RKO (cell line): Measurements from ENCODE around the gene DENND4A.

Experiments
- DNase-seq: peaks from one replicate; pipeline ENCODE4 v3.0.0-alpha.2; 2016; ENCODE audit warnings: low spot score

The DENND4A gene

GRCh38 chr15:65792138-65792987 is at the start of gene DENND4A:
TSS of gene DENND4A (minus strand) at chr15:65792293. CDS start at chr15:65756450, 35,843 bp downstream.
- peak; percentile 98 for DNase-seq

GRCh38 chr15:65841121-65841930 is 49.2 kb upstream of the DENND4A start:
- DNase-seq: no peak

GRCh38 chr15:65839985-65840384 is 47.9 kb upstream of the DENND4A start:
- DNase-seq: no peak

- no peak for DNase-seq
These were observed 47.3 kb upstream of the DENND4A start for GRCh38 chr15:65839354-65839901.

DNA sequence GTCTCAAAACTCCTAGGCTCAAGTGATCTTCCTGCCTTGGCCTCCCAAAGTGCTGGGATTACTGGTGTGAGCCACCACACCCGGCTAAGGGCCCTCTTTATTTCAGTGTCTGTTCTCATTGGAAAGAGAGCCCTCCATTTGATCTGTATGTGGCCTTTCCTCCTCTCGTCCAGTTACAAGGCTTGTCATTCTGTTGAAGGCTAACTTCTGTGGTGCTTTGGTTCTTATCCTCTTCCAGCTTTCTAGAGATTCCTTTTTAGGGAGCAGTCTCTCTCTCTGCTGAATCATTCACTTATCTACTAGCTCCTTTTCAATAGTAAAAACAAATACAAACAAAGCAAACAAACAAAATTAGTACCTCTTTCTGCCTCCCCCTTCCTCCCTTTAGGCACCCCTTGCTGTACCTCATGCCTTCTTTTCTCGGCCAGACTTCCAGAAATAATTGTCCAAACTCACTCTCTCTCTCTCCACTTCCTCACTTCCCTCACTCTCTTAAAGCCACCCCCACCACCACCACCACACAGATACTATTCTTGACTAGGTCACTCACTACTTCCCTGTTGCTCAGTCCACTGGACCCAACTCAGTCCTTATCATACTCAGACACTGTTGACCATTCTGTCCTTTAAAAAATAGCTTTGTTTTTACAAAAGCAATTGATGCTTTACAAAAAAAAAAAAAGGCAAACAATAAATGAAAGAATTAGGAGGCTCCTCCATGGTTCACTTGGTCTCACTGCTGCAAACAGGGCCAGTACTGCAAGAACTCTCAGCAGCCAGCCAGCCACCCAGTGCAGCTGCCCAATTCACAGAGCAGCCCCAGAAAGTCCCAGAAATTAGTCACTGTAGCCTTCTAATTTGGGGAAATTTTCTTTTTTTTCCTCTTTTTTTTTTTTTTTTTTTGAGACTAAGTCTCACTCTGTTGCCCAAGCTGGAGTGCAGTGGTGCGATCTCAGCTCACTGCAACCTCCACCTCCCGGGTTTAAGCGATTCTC is 45.5 kb upstream of the DENND4A start:
- DNase-seq: no peak

- DNase-seq: no peak
These were observed 44.6 kb upstream of the DENND4A start for GRCh38 chr15:65836665-65837064.

- no peak for DNase-seq
These were observed 43.4 kb upstream of the DENND4A start for GRCh38 chr15:65835447-65835846.

DNA sequence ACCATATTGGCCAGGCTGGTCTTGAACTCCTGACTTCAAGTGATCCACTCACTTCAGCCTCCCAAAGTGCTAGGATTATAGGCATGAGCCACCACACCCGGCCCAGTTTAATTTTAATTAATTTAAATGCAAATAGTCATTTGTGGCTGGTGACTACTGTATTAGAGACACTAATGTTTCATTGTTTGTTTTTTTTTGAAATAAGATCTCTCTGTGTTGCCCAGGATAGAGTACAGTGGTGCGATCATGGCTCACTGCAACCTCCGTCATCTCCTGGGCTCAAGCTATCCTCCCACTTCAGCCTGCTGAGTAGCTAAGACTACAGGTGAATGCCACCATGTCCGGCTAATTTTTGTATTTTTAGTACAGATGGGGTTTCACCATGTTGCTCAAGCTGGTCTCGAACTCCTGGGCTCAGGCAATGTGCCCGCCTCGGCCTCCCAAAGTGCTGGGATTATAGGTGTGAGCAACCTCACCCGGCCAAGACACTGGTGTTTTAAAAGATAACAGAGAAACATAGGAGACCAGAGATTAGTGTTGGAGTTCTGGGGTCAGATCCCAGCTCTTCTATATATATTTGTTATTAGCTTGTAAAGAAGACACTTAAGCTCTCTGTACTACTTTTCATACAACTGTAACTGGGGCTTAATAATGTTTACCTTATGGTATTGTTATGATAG is 42.6 kb upstream of the DENND4A start:
- DNase-seq: no peak

DNA sequence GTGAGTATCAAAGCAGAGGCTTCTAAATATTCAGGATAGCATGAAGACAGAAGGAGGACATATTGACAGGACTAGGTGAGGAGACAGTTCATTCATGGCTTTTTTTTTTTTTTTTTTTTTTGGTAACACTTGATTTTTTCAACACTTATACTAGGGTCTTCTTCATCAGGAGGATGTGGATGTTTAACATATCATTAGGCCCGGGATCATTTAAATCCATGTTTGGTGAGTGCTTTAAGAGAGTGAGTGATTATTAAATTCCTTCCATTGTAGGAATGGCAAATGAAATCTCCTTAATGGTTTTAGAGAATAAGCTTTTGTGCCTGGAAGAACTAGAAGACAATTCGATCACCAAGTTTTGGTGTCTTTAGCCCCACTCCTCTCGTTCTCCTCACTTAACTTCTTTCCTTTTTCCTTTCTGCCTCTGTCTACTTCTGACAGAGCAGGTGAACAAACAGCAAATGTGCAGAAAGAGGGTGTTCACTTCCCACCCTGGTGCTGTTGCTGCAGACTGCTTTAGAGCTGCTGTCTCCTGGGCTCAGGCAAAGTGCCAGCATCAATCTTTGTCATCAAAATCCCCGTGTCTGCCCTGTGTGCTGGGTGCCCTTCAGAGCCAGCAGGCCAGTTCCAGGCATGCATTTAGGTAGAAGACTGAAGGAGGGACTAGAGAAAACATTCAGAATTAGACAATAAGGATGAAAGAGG is 41.6 kb upstream of the DENND4A start:
- no peak for DNase-seq

GRCh38 chr15:65832549-65833364 is 40.7 kb upstream of the DENND4A start:
- DNase-seq: peak; percentile 35

GRCh38 chr15:65829130-65829764 is 37.2 kb upstream of the DENND4A start:
- peak; percentile 50 for DNase-seq

DNA sequence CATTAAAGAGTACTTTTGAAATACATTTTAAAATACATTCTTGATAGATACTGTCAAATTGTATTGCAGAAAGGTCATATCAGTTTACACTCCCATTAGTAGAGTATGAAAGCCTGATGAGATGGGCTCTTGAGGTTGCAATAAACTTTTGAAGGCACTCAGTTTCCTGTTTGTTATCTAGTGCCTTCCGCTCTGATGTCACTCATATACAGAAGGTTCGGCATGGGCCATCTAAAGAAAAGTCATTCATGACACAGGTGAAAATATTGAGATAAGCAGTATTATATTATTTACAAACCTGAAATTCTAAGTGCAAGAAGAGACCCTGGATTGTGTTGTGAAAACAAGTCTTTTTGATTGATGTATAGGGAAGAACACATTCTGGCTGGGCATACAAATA is 36.5 kb upstream of the DENND4A start:
- DNase-seq: no peak

DNA sequence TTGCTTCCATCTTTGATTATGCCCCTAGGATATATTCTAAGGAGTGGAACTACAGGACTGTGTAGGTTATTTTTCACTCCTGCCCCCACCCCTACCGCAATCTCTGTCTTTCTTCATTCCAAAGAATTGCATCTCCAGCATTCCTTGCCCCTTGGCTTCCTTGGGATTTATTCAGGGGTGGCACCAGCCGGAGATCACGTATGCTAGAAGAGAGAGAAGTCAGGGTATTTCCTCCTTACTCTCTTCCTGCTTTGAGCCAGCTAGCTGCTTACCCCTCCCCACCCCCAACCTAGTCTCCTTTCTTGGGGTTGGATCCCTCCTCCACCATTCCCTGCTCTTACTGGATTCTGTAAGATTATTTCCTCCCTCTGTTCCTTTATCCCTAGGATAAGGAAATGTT is 35.0 kb upstream of the DENND4A start:
- DNase-seq: no peak

GRCh38 chr15:65824941-65825544 is 33.0 kb upstream of the DENND4A start:
- no peak for DNase-seq

DNA sequence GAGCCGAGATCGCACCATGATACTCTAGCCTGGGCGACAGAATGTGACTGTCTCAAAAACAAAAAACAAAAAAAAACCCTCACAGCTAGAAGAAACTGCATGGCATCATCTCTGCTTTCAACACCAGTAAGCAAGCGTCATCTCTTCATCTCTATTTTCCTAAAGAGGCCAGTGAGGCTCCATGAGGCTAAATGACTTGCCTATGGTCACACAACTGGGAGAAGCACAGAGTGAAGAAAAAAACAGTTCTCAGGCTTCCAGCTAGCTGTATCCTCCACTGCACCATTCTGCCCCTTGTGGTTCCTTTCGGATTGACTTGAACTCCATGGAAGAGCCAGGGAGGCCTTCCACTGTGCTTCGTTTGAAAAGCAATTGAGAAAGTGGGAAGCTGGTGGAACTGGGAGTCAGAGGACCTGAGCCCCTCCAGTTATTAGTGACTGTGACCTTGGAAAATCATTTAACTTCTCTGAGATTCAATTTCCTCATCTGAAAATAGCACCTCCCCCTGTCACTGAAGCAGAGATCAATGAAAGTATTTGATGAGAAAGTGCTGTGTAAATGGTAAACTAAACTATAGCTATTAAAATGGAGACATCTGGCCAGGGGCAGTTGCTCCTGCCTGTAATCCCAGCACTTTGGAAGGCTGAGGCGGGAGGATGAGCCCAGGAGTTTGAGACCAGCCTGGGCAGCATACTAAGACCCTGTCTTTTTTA is 32.1 kb upstream of the DENND4A start:
- DNase-seq: peak; percentile 80

DNA sequence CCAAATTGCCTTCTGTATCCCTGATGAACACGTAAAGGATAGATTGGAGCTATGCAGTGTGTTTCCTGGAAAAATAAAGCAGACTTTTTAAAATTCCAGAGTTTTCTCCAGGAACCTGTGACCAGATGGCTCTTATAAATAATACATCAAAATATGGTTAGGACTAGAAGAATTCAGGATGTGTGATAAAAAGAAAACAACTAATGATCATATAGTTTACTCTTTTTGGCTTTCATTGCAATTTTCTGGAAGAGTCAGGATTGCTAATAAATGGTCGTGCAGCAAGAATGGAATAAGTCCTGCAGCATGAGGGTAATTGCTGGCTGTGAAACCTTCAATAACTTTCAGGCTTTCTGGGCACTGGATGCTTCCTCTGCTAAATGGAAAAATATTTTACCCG is 30.2 kb upstream of the DENND4A start:
- no peak for DNase-seq

DNA sequence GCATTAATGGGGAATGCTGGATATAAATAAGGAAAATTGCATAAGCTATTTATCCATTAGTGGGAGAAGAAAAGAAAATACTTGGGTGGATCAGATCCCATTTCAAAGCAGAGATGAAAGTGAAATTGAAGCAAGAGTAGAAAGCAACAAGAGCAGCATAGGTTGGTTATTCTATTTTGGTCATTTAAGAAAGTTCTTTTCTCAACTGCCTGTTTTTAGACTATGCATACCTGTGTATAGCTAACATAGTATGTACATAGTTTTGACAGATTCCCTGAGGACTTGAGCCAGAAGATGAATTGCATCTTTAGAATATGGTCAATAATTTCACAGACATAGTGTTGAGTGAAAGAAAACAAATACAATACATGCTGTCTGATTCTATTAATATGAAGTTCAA is 29.0 kb upstream of the DENND4A start:
- no peak for DNase-seq

DNA sequence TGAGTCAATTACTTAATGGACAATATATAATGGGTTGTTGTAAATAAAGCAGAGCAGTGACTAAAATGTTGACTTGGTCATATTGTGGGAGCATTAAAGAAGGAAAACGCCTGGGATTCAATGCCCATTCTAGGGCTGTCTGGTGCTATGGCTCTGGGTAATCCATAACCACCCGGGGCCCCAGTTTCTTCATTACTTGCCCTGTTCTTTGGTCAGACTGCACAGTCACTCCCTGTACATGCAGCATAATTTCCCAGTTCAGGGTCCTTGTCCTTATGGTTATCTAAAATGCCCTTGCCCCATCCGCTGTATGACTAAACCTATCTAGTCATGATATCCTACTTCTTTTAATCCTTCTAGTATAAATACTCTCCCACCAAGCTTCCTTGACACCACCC is 27.5 kb upstream of the DENND4A start:
- DNase-seq: no peak
